ENCODE results near the gene SAMD8.

- TF ChIP-seq CTCF (IDR thresholded peaks at IDR 0.05) (no peak), POLR2A (IDR thresholded peaks at IDR 0.05) (no peak)
Measured at GRCh38 chr10:75104842-75105241, 6.6 kb upstream of the SAMD8 start.

All from thyroid gland (tissue), 4 donors.